PFSK-1 (cell line): Measurements from ENCODE around the gene F5.

Experiments
- FOXP2 ChIP-seq: optimal IDR thresholded peaks from 2 replicates; pipeline ENCODE3; 2011; ENCODE audit warnings: borderline replicate concordance, control low read depth, inconsistent platforms; ENCODE audit not compliant: insufficient read depth; ENCODE audit errors: extremely low read length, extremely low read depth
- POLR2AphosphoS5 ChIP-seq: IDR thresholded peaks from 2 replicates; pipeline ENCODE4 v1.6.1; 2012; ENCODE audit warnings: low read depth, mild to moderate bottlenecking, control low read depth, low read length, moderate library complexity
- REST ChIP-seq, 2 experiments: IDR thresholded peaks; 2 replicates each; pipeline versions ENCODE4 v1.6.1 to v1.8.0; 2011 to 2012; ENCODE audit warnings: low read depth in 2 of 2, low read length in 2 of 2, control low read depth in 1 of 2, inconsistent platforms in 1 of 2, mild to moderate bottlenecking in 1 of 2, moderate library complexity in 1 of 2; ENCODE audit not compliant: insufficient read depth in 1 of 2
- SIN3A ChIP-seq: IDR thresholded peaks from 2 replicates; pipeline ENCODE4 v1.6.1; 2012; ENCODE audit warnings: mild to moderate bottlenecking, low read length, moderate library complexity, borderline replicate concordance; ENCODE audit not compliant: insufficient read depth
- TAF1 ChIP-seq: IDR thresholded peaks from 2 replicates; pipeline ENCODE4 v1.6.1; 2012; ENCODE audit warnings: low read length, control low read depth, borderline replicate concordance; ENCODE audit not compliant: insufficient read depth

The F5 gene

DNA sequence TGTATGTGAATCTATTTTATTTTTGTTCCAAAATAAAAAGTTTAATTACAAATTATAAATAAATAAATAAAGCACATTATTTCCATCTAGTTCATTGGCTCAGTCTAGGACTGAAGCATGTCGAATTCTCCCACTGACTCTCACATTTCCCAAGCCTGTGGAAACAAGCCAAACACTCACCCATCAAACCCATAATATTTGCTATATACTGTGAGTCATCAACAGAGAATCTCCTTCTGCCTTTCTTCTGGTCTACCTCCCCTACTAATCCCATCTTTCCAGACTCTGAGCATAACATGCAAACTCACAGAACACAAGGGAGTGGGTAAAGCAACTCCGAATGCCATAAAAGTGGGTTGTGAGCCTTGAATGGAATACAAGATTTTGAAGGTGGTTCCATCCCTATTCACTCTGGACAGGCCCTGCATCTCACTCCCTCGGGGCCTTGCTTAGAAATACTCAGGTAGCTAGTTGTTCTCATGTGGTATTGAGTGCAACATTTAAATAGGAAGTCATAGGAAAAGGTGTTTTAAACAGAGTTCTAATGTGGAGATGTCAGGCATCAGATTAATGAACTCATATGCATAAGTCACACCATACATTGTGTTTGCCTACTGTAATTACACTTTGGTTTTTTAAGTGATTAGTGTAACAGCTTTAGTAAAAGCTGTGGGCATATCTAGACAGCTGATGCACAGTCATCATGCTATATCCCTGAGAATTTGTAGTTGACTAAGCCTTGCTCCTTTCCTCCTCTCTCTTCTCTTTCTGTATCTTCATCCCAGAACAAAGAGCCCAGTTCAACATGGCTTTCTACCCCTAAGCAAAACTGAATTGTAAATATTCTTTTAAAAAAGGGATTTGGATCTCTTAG lies 47.0 kb downstream of the F5 start:
- no peak for TF ChIP-seq POLR2AphosphoS5
- TF ChIP-seq SIN3A, result no peak
- TF ChIP-seq TAF1, result no peak
- no peak for TF ChIP-seq REST (IDR thresholded peaks at IDR 0.05; ENCODE audit: insufficient read depth in 1 of 2, low read depth in 2 of 2, low read length in 2 of 2)
- TF ChIP-seq FOXP2, result no peak

GRCh38 chr1:169534653-169535052 lies 51.6 kb downstream of the F5 start:
- no peak for TF ChIP-seq FOXP2

DNA sequence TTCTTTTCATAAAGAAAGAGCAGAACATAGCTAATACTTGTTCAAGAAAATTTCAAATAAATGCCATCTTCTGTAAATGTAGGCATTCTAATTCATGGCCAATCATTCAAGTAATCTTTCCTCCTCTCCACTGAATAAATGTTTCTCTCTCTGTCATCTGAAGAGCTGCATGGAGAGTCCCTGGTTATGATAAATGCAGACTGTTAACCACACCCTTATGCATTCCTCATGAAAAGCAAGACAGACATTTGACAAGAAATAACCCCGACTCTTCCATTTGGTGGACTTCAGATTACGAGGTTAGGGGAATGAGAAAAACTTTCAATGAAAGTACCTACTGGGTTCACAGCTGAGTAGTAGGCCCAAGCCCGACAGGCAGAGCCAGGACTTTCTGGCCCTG lies 55.8 kb downstream of the F5 start:
- TF ChIP-seq POLR2AphosphoS5, result no peak
- no peak for TF ChIP-seq REST (IDR thresholded peaks at IDR 0.05; ENCODE audit: insufficient read depth in 1 of 2, low read depth in 2 of 2, low read length in 2 of 2)
- no peak for TF ChIP-seq TAF1
- TF ChIP-seq SIN3A, result no peak
- no peak for TF ChIP-seq FOXP2

GRCh38 chr1:169529068-169529642 lies 57.1 kb downstream of the F5 start:
- TF ChIP-seq REST (IDR thresholded peaks at IDR 0.05; ENCODE audit: insufficient read depth in 1 of 2, low read depth in 2 of 2, low read length in 2 of 2), result no peak
- TF ChIP-seq TAF1, result no peak
- no peak for TF ChIP-seq FOXP2
- no peak for TF ChIP-seq SIN3A
- TF ChIP-seq POLR2AphosphoS5, result no peak

GRCh38 chr1:169528215-169529067 lies 57.8 kb downstream of the F5 start:
- no peak for TF ChIP-seq FOXP2
- TF ChIP-seq TAF1, result no peak
- no peak for TF ChIP-seq POLR2AphosphoS5
- TF ChIP-seq REST (IDR thresholded peaks at IDR 0.05; ENCODE audit: insufficient read depth in 1 of 2, low read depth in 2 of 2, low read length in 2 of 2), result no peak
